ENCODE results near the gene GPR176. TPM values are rescaled to one million over a fixed set of nuclear protein-coding genes. Genes with fewer than 3 reads are reported as not detected.
A peak's percentile ranks its signal among the peaks of the same experiment; 100 is the strongest.

GPR176 gene, protein sequence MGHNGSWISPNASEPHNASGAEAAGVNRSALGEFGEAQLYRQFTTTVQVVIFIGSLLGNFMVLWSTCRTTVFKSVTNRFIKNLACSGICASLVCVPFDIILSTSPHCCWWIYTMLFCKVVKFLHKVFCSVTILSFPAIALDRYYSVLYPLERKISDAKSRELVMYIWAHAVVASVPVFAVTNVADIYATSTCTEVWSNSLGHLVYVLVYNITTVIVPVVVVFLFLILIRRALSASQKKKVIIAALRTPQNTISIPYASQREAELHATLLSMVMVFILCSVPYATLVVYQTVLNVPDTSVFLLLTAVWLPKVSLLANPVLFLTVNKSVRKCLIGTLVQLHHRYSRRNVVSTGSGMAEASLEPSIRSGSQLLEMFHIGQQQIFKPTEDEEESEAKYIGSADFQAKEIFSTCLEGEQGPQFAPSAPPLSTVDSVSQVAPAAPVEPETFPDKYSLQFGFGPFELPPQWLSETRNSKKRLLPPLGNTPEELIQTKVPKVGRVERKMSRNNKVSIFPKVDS
- 4.5 TPM for polyA plus RNA-seq (2012; ENCODE audit: insufficient read depth, insufficient read length, low read depth)

DNA sequence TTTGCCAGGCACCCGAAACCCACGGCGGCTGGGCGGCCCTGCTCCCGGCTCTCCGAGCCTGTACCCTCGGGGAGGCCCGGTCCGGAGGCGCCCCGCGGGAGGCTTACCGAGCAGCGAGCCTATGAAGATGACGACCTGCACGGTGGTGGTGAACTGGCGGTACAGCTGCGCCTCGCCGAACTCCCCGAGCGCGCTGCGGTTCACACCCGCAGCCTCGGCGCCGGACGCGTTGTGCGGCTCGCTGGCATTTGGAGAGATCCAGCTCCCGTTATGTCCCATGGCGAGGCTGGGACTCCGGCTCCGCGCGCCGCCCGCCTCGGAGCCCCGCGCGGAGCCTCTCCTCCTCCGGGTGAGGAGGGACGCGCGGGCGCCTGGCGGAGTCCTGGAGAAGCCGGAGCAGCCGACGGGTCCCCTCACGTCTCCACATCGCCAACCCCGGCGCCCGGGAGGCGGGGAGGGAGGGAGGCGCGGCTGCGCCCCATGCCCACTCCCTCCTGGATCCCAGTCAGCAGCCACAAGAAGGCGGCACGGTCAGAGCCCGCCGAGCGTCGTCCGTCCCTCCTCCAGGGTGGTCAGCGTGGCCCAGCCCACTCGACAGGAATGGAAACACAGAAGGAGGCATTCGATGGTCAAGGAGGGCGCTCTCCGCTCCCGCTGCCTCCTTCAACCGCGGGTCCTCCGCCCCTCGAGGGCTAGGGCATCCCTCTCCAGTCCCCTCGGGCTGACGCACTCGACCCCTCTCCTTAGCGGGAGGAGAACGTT, at the start of gene GPR176:
Gene GPR176, minus strand, starts transcription at position 519 of the 762 bp plus-strand sequence. Its CDS starts 240 bp downstream, at position 279.
- peaks cover 21% of the 10 kb centered on the region for H3K27me3 ChIP-seq
- DNase-seq = peak; percentile 59
- no peaks in the 10 kb centered on the region for H3K9me3 ChIP-seq
- TF ChIP-seq, protein P1, sequence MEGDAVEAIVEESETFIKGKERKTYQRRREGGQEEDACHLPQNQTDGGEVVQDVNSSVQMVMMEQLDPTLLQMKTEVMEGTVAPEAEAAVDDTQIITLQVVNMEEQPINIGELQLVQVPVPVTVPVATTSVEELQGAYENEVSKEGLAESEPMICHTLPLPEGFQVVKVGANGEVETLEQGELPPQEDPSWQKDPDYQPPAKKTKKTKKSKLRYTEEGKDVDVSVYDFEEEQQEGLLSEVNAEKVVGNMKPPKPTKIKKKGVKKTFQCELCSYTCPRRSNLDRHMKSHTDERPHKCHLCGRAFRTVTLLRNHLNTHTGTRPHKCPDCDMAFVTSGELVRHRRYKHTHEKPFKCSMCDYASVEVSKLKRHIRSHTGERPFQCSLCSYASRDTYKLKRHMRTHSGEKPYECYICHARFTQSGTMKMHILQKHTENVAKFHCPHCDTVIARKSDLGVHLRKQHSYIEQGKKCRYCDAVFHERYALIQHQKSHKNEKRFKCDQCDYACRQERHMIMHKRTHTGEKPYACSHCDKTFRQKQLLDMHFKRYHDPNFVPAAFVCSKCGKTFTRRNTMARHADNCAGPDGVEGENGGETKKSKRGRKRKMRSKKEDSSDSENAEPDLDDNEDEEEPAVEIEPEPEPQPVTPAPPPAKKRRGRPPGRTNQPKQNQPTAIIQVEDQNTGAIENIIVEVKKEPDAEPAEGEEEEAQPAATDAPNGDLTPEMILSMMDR (IDR thresholded peaks at IDR 0.05; ENCODE audit: low read depth, low read length) = peak; percentile 14
- peaks cover 7% of the 10 kb centered on the region; the same call in 1 of the 2 replicates for H3K4me1 ChIP-seq
- H3K4me3 ChIP-seq (ENCODE audit: low read depth, low read length) = peak within 1 kb of the TSS; percentile 65
- H3K36me3 ChIP-seq = no peaks in the 10 kb centered on the region

DNA sequence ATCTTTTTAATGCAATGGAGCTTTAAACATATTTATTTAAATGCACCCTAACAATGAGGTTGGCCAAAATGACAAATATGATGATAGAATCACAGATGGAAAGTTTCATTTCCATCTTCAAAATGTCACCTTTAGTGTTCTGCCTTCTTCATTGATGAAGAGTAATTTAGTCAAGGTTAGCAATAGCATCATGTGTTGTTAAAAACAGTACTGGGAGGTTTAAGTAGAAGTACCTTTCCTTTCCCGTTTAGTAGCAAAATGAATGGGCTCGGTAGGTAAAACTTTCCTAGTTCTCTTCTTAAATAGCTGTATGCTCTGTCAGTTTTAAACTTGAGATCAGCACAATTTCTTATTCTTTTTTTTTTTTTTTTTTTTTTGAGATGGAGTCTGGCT, 48.9 kb upstream of the GPR176 start:
- H3K9me3 ChIP-seq = no peaks in the 10 kb centered on the region
- DNase-seq = no peak
- H3K4me1 ChIP-seq = peaks cover 2% of the 10 kb centered on the region; the same call in 1 of the 2 replicates
- no peaks in the 10 kb centered on the region for H3K27me3 ChIP-seq
- TF ChIP-seq, protein P1 (IDR thresholded peaks at IDR 0.05; ENCODE audit: low read depth, low read length) = no peak
- H3K4me3 ChIP-seq (ENCODE audit: low read depth, low read length) = no peak overlapping the region
- no peaks in the 10 kb centered on the region; the same call in 1 of the 2 replicates for H3K36me3 ChIP-seq

DNA sequence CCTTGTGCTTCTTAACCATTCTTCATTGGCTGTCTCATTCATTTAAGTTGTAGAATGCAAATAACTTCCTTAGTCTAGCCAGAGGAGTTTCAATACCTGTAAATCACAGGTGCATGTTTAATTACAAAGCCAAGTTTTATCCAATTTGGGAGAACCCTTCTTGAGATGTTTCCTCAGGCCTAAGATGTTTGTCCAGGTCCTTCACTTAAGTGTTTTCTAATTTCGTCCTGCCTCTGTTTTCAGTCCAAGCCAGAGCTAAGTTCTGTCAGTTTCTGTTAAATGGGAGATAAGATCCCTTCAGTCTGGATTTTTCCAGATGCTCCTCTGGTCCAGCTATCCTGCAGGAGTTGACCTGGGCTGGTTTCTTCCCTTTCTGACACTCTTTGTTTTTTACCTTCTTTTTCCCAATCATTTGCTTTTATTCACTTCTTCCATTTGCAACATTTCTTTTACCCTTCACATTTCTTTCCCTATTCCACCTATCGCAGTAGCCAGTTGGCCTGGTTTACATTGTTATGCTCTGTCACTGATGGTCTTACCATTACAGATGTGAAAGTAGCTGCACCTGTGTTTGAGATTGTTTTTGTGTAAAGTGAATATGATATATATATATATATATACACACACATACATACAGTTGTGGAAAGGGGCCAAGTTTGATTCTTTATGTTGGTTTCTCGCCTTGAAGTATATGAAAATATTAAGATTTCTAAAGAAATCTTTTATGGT, 48.4 kb upstream of the GPR176 start:
- TF ChIP-seq, protein P1 (IDR thresholded peaks at IDR 0.05; ENCODE audit: low read depth, low read length) = no peak
- no peaks in the 10 kb centered on the region; the same call in 1 of the 2 replicates for H3K36me3 ChIP-seq
- H3K9me3 ChIP-seq = no peaks in the 10 kb centered on the region
- no peak overlapping the region for H3K4me3 ChIP-seq (ENCODE audit: low read depth, low read length)
- H3K27me3 ChIP-seq = no peaks in the 10 kb centered on the region
- DNase-seq = no peak
- peaks cover 2% of the 10 kb centered on the region; the same call in 1 of the 2 replicates for H3K4me1 ChIP-seq

DNA sequence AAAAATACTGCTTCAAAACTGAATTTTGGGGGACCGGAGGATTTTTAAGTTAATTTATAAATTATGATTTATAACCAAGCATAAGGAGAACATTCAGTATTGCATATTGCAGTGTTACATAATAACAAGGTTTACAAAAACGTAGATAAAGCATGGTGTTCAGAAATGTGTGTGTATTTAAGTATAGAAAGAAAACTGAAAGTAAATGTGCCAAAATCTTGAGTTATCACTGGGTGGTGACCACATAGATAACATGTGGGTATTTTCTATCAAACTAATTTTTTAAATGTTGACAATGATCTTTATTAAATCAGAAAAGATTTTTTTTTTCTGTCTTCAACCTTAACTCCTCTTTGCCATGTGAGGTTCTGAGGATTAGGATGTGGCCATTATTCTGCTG, 46.5 kb upstream of the GPR176 start:
- no peaks in the 10 kb centered on the region; the same call in 1 of the 2 replicates for H3K36me3 ChIP-seq

DNA sequence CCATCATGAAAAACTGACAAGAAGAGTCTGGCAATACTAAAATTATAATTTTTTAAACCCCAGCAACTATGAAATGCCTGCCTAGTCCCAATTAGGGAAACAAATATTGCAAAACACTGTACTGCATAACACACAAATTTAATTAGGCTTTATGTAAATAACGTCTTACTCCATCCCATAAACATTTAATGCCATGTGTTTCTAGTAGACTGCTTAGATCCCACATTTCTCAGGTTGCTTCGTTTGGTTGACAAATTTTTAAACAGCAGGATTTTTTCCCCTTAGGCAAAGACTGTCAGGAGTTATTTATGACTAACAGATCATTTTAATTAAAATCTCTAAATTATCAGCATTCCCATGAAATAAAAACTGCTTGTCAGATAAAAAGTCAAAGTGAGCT, 43.7 kb upstream of the GPR176 start:
- DNase-seq = no peak
- Histone ChIP-seq H3K27me3 (no peaks in the 10 kb centered on the region), H3K4me1 (peaks cover 2% of the 10 kb centered on the region; the same call in 1 of the 2 replicates), H3K4me3 (ENCODE audit: low read depth, low read length) (no peak overlapping the region), H3K36me3 (no peaks in the 10 kb centered on the region; the same call in none of the 2 replicates), H3K9me3 (no peaks in the 10 kb centered on the region)
- TF ChIP-seq, protein P1 (IDR thresholded peaks at IDR 0.05; ENCODE audit: low read depth, low read length) = no peak

More for the DNA sequence above, 46.5 kb upstream of the GPR176 start:
- H3K4me3 ChIP-seq (ENCODE audit: low read depth, low read length) = no peak overlapping the region
- H3K27me3 ChIP-seq = no peaks in the 10 kb centered on the region
- H3K4me1 ChIP-seq = peaks cover 2% of the 10 kb centered on the region; the same call in 1 of the 2 replicates
- H3K9me3 ChIP-seq = no peaks in the 10 kb centered on the region
- DNase-seq = no peak
- TF ChIP-seq, protein P1 (IDR thresholded peaks at IDR 0.05; ENCODE audit: low read depth, low read length) = no peak
